HG03039 (cell line): ENCODE data around the gene AHRR.
A peak's percentile ranks its signal among the peaks of the same experiment; 100 is the strongest.
"Not testable (repeated sequence)": the region's sequence is repeated elsewhere in the genome, so short reads cannot be mapped to it uniquely, and the experiment has no call there.

Experiments used
- ATAC-seq: cut with Tn5 transposase; IDR thresholded peaks from one replicate; pipeline ENCODE4 v1.9.1; 2021; ENCODE audit warnings: mild to moderate bottlenecking, moderate library complexity; ENCODE audit not compliant: unreplicated experiment

Gene AHRR

GRCh38 chr5:362978-363765 lies 41.7 kb downstream of the AHRR start:
- no peak for ATAC-seq

- no peak for ATAC-seq
These were observed 43.0 kb downstream of the AHRR start for GRCh38 chr5:364497-364896.

- no peak for ATAC-seq
These were observed 45.2 kb downstream of the AHRR start for GRCh38 chr5:366541-367357.

DNA sequence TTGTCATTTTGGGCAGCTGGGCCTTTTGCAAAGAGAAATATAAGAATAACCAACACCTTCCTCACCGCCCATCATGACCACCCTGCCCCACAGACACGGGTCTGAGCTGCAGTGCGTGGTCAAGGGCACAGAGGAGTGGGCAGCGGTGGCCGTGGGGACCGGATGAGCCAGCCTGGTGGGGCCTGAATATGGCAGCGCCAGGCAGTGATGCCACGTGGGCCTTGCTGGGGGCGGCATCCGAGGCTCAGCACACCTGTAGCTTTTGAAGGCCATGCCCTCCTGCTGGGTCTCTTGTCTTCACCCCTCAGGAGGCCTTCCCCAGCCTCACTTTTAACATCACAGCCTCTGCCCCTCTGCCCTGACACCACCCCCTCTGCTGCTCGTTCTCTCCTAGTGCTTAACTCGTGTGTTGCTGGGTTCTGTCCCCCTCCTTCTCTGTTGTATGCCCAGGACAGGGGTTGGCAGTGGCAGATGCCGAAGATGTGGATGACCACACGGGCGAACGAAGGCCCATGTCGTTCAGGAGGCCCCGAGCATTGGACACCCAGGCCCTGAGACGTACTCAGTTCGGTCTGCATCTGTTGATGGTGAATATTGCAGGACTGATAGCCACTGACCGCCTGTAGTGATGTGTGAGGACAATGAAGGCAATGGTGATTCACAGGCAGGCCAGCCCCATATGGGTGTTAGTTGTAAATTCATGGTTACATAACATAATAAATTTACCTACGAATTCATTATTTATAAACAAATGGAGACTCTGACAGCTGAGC lies 46.0 kb downstream of the AHRR start:
- ATAC-seq: no peak

GRCh38 chr5:368183-369084 lies 46.9 kb downstream of the AHRR start:
- ATAC-seq: peak; percentile 45

DNA sequence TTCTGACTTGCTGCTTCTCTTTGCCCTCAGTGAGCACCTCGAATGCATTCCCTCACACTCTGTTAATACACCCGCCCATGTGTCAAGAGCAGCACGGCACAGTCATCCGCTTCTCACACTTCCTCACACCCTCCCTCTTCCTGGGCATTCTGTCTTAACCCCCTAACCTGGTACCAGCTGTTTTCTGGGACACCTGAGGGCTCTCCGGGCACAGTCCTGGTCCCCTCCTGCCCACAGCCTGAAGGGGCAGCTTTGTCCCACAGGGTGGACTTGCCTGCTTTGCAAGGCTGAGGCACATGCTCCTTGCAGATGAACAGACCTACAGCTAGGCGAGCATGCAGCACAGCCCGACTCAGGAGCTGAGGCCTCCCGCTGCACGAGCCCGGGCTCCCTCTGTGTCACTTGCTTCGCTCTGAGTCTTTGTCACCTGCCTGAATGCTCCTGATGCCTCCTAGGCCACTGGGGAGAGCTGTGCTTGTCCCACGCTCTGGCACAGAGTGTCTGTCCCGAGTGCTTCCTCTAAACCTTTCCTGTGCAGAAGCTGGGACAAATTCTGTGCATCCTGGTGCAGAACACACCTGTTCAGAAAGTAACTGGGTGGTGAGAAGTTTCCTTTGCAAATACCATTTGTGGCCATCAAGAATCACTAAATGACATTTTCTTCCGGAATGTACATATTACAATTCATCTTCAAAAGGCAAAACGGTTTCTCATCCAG lies 47.8 kb downstream of the AHRR start:
- no peak for ATAC-seq

- not testable (repeated sequence) for ATAC-seq
These were observed 48.3 kb downstream of the AHRR start for GRCh38 chr5:369869-370236.

DNA sequence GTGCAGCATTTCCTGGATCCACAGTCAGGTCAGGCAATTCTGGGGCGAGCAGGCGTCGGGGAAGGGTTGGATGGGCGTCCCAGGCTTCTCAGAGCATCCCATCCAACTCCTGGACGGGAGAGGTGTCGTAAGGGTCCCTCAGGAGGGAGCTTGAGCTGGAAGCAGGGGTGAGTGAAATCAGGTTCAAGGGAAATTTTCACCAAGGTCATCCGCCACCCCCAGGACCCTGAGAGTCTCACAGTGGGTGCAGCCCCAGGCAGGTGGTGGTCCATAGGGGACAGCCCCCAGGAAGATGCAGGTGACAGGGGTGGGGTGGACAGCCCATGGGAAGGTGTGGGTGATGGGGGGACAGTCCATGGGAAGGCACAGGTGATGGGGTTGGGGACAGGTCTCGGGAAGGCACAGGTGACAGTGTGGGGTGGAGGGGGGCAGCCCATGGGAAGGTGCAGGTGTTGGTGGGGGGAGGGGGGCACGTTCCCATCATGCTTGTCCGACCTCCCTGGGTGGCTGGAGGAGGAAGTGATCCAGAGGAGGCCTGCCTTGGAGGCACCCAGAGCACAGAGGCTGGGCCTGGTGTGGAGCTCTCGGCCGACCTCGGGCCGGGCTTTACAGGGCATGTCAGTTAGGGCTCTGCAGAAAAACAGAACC lies 48.9 kb downstream of the AHRR start:
- no peak for ATAC-seq

- ATAC-seq: no peak
These were observed 49.7 kb downstream of the AHRR start for GRCh38 chr5:370959-371810.

GRCh38 chr5:371811-372555 lies 50.5 kb downstream of the AHRR start:
- ATAC-seq: no peak

DNA sequence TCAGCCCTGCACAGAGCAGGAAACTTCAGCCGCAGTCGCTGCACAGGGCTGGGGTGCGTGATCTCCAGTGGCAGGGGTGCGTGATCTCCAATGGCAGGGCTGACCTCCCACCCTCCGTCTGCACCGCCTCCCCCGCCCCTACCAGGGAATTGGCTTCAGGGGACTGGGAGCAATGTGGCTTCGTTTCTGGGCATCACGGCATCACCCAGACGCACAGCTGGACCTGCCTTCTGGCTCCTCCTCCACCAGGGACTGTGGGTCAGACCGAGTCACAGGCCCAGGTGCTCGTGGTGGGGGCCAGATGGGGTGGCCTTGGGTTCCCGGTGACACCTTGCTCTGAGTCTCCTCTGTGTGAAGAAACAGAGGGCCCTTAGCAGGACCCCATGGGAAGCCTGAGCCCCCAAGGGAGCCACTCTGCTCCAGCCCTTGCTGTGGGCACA lies 51.1 kb downstream of the AHRR start:
- ATAC-seq: no peak

- ATAC-seq: no peak
These were observed 51.6 kb downstream of the AHRR start for GRCh38 chr5:372996-373709.

DNA sequence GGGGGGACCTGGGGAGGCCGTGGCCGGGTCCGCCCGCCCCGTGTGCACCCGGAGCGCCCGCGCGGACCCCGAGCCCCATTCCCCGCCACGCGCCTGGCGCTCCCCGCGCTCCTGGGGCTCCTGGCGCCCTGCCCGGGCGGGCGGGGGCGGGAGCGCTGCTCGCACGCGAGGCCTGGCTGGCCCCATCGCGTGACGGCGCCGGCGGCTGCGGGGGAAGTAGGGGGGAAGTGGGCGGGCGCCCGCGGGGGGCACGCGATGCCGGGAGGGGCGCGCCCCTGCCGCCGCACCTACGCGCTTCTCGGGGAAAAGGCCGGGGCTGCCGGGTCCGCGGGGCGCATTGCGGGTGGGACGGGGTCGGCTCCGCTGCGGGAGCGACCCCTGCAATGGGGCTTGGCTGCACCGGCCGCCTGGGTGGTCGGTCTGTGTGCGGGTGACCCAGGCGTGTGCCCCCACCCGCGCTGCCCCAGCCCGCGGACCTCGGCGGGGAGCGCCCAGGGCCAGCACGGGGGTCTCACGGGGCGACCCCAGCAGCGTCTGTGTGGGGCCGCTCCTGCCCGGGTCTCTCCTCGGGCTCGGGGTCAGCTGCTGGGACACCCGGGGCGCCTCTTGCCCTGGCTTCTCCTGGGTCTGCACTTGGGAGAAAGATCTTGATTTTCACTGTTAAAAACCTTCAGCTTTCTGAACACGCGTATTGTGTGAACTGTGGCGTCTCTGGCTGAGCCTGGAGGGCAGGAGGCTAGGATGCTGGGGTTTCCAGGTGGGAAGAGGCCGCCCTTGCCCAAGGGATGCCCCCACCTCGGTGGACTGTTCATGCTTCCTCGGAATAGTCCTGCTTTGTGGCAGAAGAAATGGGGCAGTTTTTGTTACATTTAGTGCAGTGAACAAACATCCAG lies 52.4 kb downstream of the AHRR start:
- no peak for ATAC-seq

GRCh38 chr5:374631-375335 lies 53.3 kb downstream of the AHRR start:
- ATAC-seq: no peak

DNA sequence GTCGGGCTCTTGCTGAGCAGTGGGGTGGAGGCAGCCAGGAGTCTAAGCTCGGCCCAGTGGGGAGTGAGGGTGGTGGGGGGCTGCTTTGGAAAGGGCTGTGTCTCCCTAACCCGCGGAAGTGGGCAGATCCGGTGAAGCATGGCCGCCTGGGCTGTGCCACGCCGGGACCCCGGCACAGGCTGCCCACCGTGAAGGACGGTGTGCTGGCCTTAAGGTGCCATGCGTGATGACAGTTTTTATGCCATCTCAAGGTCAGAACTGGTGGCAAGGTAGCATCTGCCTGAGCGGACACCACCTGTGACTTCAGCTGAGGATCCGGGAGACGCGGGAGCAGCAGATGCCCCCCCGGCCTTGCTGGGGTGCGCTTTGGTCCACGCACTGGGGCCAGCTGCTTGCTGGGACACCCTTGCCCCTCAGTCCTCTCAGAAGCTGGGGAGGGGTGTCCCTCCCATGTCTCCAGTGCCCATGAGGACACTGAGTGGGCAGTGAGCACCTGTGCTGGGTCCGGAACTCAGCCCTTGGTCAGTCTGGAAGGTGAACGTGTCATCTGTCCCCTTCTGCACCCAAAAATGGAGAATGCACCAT lies 53.9 kb downstream of the AHRR start:
- ATAC-seq: no peak
